Globus pallidus (tissue), 1 donor: ENCODE data around the gene DMRTB1.
"Not testable (repeated sequence)": the region's sequence is repeated elsewhere in the genome, so short reads cannot be mapped to it uniquely, and the experiment has no call there.

Source experiments
- DNase-seq: peaks from one replicate; pipeline ENCODE4 v3.0.0-alpha.2; 2015; ENCODE audit warnings: low spot score

Gene DMRTB1

DNA sequence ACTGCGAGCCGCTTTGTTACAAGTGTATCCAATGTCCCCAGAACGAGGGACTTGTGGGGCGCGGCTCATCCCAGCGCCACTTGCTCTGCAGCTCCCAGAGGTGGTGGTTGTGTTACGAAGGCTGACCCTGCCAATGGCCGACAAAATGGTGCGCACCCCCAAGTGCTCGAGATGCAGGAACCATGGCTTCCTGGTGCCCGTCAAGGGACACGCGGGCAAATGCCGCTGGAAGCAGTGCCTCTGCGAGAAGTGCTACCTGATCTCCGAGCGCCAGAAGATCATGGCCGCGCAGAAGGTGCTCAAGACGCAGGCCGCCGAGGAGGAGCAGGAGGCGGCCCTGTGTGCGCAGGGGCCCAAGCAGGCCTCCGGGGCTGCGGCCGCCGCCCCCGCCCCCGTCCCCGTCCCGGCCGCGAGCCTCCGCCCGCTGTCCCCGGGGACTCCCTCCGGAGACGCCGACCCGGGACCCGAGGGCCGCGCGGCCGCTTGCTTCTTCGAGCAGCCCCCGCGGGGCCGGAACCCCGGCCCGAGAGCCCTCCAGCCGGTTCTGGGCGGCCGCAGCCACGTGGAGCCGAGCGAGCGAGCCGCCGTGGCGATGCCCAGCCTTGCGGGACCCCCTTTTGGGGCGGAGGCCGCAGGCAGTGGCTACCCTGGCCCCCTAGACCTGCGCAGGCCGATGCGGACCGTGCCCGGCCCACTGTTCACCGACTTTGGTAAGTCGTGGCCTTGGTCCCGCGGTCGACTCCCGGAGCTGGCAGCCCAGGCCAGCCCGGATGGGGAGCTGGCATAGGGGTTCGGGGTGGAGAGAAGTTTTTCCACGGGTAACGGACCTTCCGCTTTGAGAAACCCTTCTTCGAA lies at the start of gene DMRTB1:
Gene DMRTB1 (plus strand): TSS at position 79 of the 855 bp plus-strand sequence. CDS start 55 bp downstream, at position 134.
- DNase-seq = no peak

GRCh38 chr1:53409695-53410094 lies 49.5 kb upstream of the DMRTB1 start:
- DNase-seq = no peak

DNA sequence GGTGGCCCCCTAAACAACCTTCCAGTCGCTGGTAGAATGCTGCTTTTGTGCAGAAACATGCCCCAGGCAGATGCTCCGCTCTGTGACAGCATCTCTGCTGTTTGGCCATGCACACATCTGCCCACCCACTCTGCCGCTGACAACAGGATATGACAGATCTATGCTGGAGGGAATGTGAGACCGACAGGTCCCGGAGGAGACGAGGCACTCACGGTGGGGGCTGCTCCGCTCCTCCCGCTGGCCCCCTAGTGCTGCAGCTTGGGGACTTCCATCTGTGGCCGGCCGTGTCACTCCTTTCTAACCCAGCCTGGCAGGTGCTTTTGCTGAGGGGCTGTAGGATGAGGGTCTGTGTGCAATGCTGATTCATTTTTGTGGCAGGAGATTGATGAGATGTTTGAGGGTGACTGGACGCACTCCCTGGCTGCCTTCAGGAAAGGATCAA lies 49.1 kb upstream of the DMRTB1 start:
- DNase-seq = no peak

DNA sequence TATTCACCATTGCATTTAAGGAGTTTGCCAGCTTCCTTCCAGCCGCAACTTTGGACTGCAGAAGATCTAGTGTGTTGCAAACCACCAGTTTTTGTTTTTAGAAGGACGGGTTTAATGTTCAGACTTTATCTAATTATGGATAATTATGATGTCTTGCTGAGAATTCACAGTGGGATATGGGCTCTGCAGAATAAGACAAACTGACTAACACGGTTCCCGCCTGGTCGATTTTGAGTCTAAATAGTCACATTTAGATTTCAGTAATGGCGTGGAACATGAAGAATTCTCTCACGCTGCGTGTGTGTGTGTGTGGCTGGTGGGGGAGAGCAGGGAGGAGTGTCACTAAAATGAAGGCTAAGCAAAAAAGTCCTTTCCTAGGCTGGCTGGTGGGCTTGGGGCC lies 48.5 kb upstream of the DMRTB1 start:
- no peak for DNase-seq

GRCh38 chr1:53411541-53412152 lies 47.6 kb upstream of the DMRTB1 start:
- no peak for DNase-seq

- no peak for DNase-seq
Measured at GRCh38 chr1:53412285-53413174, 46.7 kb upstream of the DMRTB1 start.

- no peak for DNase-seq
Measured at GRCh38 chr1:53413175-53414001, 45.8 kb upstream of the DMRTB1 start.

DNA sequence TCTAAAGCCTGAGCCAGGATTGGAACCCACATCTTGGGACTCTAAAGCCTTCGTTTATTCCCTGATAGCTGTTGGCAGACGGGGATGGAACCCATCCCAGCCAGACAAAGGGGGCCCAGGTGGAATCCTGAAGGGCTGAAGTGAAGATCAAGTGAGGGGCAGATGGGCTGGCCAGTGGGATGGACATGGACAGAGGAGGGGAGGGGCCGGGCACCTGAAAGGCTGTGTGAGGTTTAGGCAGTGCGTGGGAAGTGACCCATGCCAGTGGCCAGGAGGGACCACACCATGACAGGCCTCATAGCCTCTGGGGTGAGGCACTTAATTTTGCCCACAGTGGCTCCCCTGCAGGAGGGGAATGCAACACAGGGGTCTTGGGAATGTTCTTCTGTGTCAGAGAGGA lies 44.6 kb upstream of the DMRTB1 start:
- DNase-seq = no peak

DNA sequence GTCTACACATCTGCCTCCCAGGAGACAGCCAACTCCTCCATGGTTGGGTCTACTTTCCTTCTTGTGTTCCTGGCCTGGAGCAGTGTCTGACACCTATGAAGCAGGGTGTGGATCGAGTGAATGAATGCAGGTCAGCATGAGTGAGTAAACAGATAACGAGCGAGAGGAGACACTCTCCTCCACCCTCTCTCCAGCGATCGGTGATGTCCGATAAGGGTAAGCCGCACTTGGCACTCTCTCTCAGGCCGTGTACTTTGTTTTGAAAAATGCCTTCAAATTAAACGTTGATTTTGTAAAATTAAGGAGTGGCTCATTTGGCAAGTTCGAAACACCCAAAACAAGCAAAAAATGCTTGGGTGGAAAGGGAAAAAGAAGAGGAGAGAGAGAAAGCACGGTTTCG lies 43.8 kb upstream of the DMRTB1 start:
- no peak for DNase-seq

DNA sequence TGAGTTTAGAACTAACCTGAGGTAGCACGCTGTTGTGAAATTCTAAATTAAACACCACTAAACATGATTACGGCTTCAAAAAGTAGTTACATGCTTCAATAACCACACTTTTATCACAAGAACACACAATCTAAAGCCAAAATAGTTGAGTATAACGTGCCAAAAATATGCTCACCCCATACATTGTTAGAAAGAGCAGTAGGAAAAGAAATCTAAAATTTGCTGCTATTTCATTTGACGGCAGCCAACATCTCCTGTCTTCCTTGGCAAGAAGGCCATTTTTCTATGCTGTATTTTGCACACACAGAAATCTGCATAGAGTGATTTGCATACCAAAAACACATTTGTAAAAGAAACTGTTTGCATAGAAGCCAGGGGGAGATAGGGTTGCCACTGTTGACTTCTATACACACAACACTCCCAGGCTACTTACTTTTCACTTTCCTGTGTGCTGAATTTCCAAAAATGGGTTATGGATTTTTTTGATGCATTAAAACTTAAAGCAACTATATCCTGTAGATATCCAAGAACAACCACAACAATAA lies 42.9 kb upstream of the DMRTB1 start:
- no peak for DNase-seq

- no peak for DNase-seq
Measured at GRCh38 chr1:53417074-53417511, 42.1 kb upstream of the DMRTB1 start.

GRCh38 chr1:53419034-53419433 lies 40.2 kb upstream of the DMRTB1 start:
- no peak for DNase-seq

DNA sequence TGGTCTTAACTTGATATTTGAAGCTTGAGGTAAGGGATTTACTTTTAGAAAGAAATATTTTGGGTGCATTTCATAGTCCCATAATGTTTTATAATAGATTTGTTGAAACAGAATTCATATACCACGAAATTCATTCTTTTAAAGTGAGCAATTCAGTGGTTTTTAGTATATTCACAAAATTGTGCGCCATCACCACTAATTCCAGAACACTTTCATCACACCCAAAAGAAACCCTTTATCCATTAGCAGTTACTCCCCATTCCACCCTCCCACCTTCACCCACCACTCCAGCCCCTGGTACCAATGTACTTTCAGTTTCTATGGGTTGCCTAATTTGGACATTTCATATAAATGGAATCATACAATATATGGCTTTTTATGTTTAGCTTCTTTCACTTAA lies 38.9 kb upstream of the DMRTB1 start:
- DNase-seq = no peak

- DNase-seq = no peak
Measured at GRCh38 chr1:53421208-53421607, 38.0 kb upstream of the DMRTB1 start.

DNA sequence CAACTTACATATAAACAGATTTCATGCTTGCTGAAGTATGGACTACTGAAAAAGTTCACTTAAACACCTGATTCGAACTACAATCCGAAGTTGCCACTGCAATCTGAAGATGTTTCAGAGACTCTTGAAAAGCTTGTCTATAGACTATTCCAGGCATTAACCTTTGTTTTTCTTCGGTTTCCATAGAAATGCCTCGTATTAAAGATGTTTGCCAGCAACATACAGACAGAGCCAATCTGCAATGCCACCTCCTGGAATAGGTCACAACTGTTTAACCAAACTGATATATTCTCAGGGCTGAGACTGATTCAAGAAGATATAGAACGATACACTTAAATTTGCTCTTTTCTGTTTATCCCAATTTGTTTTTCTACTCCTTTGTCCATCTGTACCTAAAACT lies 28.9 kb upstream of the DMRTB1 start:
- no peak for DNase-seq

GRCh38 chr1:53430779-53431178 lies 28.4 kb upstream of the DMRTB1 start:
- no peak for DNase-seq

DNA sequence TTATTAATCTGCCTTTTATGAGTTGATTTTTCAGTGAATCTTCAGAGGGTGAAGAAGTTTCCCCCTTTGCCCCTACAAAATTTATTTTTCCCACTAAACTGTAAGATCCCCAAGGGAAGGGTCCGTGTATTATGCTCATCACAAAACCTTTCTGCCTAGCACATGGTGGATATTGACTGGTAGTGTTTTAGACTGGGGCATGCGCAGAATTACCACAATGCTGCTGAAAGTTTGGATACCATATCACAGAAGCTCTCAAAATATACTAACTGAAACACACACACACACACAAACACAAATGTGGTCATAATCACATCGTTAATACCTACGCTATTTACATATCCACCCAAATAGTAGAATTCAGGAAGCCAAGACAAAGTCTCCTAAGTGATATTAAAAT lies 28.0 kb upstream of the DMRTB1 start:
- DNase-seq = no peak

GRCh38 chr1:53431805-53432565 lies 27.2 kb upstream of the DMRTB1 start:
- no peak for DNase-seq

DNA sequence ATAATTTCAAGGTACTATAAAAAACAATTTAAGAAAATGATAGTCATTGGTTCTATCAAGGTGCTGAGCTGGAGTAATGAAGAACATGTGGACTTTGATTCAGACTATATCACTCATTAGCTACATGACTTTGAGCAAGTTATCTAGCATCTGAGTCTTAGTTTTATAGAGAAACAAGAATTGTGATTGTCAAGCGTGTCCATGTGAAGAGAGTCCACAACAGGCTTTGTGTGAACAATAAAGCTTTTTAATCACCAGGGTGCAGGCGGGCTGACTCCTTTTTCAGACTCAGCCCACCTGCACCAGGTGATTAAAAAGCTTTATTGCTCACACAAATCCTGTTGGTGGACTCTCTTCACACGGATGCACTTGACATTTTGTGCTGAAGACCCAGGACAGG lies 26.6 kb upstream of the DMRTB1 start:
- DNase-seq = no peak

DNA sequence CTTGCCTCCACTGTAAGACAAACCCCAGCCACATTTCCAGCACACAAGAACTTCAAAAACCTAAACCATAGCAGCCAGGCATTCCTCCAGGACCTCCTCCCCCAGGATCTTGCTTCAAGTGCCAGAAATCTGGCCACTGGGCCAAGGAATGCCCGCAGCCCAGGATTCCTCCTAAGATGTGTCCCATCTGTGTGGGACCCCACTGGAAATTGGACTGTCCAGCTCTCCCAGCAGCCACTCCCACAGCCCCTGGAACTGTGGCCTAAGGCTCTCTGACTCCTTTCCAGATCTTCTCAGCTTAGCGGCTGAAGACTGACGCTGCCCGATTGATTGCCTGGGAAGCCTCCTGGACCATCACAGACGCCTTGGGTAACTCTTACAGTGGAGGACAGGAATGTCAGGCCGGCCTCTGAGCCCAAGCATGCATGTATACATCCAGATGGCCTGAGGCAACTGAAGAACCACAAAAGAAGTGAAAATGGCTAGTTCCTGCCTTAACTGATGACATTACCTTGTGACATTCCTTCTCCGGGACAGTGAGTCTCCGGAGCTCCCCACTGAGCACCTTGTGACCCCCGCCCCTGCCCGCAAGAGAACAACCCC lies 24.7 kb upstream of the DMRTB1 start:
- not testable (repeated sequence) for DNase-seq
